ENCODE measurements around the gene FLYWCH2.

Gene FLYWCH2

GRCh38 chr16:2859686-2860265 is 23.2 kb upstream of the FLYWCH2 start:
- H3K4me3 ChIP-seq (replicated peaks in 1 of 2; ENCODE audit: low read depth in 2 of 2, low read length in 2 of 2): no peak overlapping the region
- no peak for TF ChIP-seq CTCF (IDR thresholded peaks at IDR 0.05; ENCODE audit: low read depth, low read length)
- DNase-seq (ENCODE audit: low read depth in 2 of 2): no peak

GRCh38 chr16:2860826-2861567 is 22.0 kb upstream of the FLYWCH2 start:
- H3K4me3 ChIP-seq (replicated peaks in 1 of 2; ENCODE audit: low read depth in 2 of 2, low read length in 2 of 2): no peak overlapping the region
- peak in 1 of 2 donors; percentile 21 for DNase-seq (ENCODE audit: low read depth in 2 of 2)
- TF ChIP-seq CTCF (IDR thresholded peaks at IDR 0.05; ENCODE audit: low read depth, low read length): no peak

DNA sequence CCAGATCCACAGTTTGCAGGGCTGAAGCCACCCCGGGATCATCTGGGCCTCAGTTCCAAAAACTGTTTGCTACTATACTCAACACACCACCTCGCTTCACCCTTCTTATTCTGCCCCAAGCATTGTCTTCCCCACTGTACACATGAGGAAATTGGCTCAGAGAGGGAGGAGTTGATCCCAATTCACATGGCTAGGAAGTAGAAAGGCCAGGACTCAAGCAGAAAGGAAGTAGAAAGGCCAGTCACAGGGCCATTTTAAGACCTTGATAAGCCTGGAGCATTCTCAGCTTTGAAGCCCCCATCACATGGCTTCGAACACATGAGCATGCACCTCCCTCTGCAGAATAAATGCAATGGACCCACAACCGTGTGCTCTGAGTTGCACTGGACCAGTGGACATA is 17.4 kb upstream of the FLYWCH2 start:
- TF ChIP-seq CTCF (IDR thresholded peaks at IDR 0.05; ENCODE audit: low read depth, low read length): no peak

DNA sequence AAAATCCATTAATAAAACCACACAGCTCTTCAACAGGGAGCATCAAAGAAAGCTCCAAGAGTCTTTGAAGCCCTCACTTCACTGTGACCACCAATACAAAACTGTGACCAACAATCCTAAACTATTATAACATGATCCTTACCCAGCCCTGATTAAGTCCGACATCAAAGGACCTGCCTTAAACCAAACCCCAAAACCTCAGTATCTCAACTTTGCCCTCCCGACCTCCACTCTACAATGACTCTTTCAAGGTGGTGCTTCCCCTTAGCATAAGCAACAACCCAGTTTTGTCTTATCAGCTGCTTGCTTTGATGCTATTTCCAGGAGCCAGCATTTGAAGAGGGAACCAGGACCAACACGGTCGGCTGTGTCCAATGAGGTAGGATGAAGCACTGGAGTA is 16.6 kb upstream of the FLYWCH2 start:
- TF ChIP-seq CTCF (IDR thresholded peaks at IDR 0.05; ENCODE audit: low read depth, low read length): no peak
- no peak overlapping the region for H3K4me3 ChIP-seq (replicated peaks in 1 of 2; ENCODE audit: low read depth in 2 of 2, low read length in 2 of 2)
- DNase-seq (ENCODE audit: low read depth in 2 of 2): no peak

More for the DNA sequence above, 17.4 kb upstream of the FLYWCH2 start:
- DNase-seq (ENCODE audit: low read depth in 2 of 2): no peak
- H3K4me3 ChIP-seq (replicated peaks in 1 of 2; ENCODE audit: low read depth in 2 of 2, low read length in 2 of 2): no peak overlapping the region

GRCh38 chr16:2867661-2867986 is 15.4 kb upstream of the FLYWCH2 start:
- DNase-seq (ENCODE audit: low read depth in 2 of 2): no peak
- TF ChIP-seq CTCF (IDR thresholded peaks at IDR 0.05; ENCODE audit: low read depth, low read length): no peak
- H3K4me3 ChIP-seq (replicated peaks in 1 of 2; ENCODE audit: low read depth in 2 of 2, low read length in 2 of 2): peak overlapping the region; percentile 61 to 68

GRCh38 chr16:2867987-2868789 is 14.8 kb upstream of the FLYWCH2 start:
- H3K4me3 ChIP-seq (replicated peaks in 1 of 2; ENCODE audit: low read depth in 2 of 2, low read length in 2 of 2): peak overlapping the region; percentile 61 to 68
- peak; percentile 95 to 97 for DNase-seq (ENCODE audit: low read depth in 2 of 2)
- peak; percentile 95 for TF ChIP-seq CTCF (IDR thresholded peaks at IDR 0.05; ENCODE audit: low read depth, low read length)

All from cardiac fibroblast (primary cell).